Measurements from ENCODE around the gene TNNT2. TPM values are rescaled to one million over a fixed set of nuclear protein-coding genes. Genes with fewer than 3 reads are reported as not detected.

TNNT2 gene
- polyA plus RNA-seq, 5 donors, result 2.9 to 40.9 (median 4.8) TPM

- no peak for DNase-seq
Observed at GRCh38 chr1:201356701-201357100, 20.8 kb downstream of the TNNT2 start.

- DNase-seq, result no peak
Observed at GRCh38 chr1:201356236-201356635, 21.2 kb downstream of the TNNT2 start.

GRCh38 chr1:201355471-201355870 is 22.0 kb downstream of the TNNT2 start:
- DNase-seq, result no peak

GRCh38 chr1:201354901-201355295 is 22.6 kb downstream of the TNNT2 start:
- no peak for DNase-seq

- DNase-seq, result no peak
Observed at GRCh38 chr1:201354151-201354900, 23.2 kb downstream of the TNNT2 start.

GRCh38 chr1:201353186-201353940 is 24.1 kb downstream of the TNNT2 start:
- no peak for DNase-seq

GRCh38 chr1:201351617-201352016 is 25.9 kb downstream of the TNNT2 start:
- no peak for DNase-seq

- DNase-seq, result no peak
Observed at GRCh38 chr1:201350884-201351283, 26.6 kb downstream of the TNNT2 start.

- DNase-seq, result no peak
Observed at GRCh38 chr1:201350361-201350725, 27.1 kb downstream of the TNNT2 start.

GRCh38 chr1:201349092-201349491 is 28.4 kb downstream of the TNNT2 start:
- DNase-seq, result no peak

- no peak for DNase-seq
Observed at GRCh38 chr1:201348211-201348566, 29.3 kb downstream of the TNNT2 start.

- DNase-seq, result no peak
Observed at GRCh38 chr1:201347498-201348210, 29.8 kb downstream of the TNNT2 start.

GRCh38 chr1:201346987-201347386 is 30.5 kb downstream of the TNNT2 start:
- DNase-seq, result no peak

GRCh38 chr1:201346337-201346939 is 31.0 kb downstream of the TNNT2 start:
- peak in 1 of 2 donors; percentile 25 for DNase-seq

GRCh38 chr1:201345081-201345355 is 32.5 kb downstream of the TNNT2 start:
- no peak for DNase-seq

GRCh38 chr1:201344206-201345080 is 33.0 kb downstream of the TNNT2 start:
- no peak for DNase-seq

- DNase-seq, result no peak
Observed at GRCh38 chr1:201341377-201341776, 36.1 kb downstream of the TNNT2 start.

- DNase-seq, result no peak
Observed at GRCh38 chr1:201336711-201337450, 40.6 kb downstream of the TNNT2 start.

- DNase-seq, result no peak
Observed at GRCh38 chr1:201335901-201336300, 41.6 kb downstream of the TNNT2 start.

GRCh38 chr1:201335174-201335870 is 42.2 kb downstream of the TNNT2 start:
- DNase-seq, result no peak
